Lung (tissue), 12 donors: ENCODE measurements around the gene SNX1. TPM values are rescaled to one million over a fixed set of nuclear protein-coding genes. Genes with fewer than 3 reads are reported as not detected.
A peak's percentile ranks its signal among the peaks of the same experiment; 100 is the strongest.

Experiments
- ATAC-seq: fragments of 200-7000 bp; cut with Tn5 transposase; one replicate; pipeline ENCODE4 v1.9.1; 2020; ENCODE audit warnings: moderate number of reproducible peaks; ENCODE audit not compliant: insufficient read depth, low FRiP score
- DNase-seq, 3 donors: peaks; one replicate each; pipeline ENCODE4 v3.0.0-alpha.2; 2013 to 2017
- H3K27ac ChIP-seq, 2 donors: one replicate each; pipeline ENCODE4 v1.5.1; 2013; ENCODE audit warnings: mild to moderate bottlenecking in 2 of 2, moderate library complexity in 2 of 2, control low read depth in 1 of 2, inconsistent platforms in 1 of 2, low read depth in 1 of 2, low read length in 1 of 2
- H3K27me3 ChIP-seq, 3 donors: one replicate each; pipeline ENCODE4 v1.5.1; 2013; ENCODE audit warnings: low read length in 2 of 3; ENCODE audit not compliant: control insufficient read depth in 3 of 3, insufficient read depth in 3 of 3
- H3K36me3 ChIP-seq, 4 donors: one replicate each; pipeline ENCODE4 v1.5.1; 2013; ENCODE audit warnings: low read length in 4 of 4, mild to moderate bottlenecking in 1 of 4, moderate library complexity in 1 of 4; ENCODE audit not compliant: control insufficient read depth in 4 of 4, insufficient read depth in 4 of 4
- H3K4me1 ChIP-seq, 5 donors: one replicate each; pipeline ENCODE4 v1.5.1; 2013; ENCODE audit warnings: low read length in 5 of 5, mild to moderate bottlenecking in 2 of 5, moderate library complexity in 1 of 5; ENCODE audit not compliant: control insufficient read depth in 5 of 5, insufficient read depth in 5 of 5
- H3K4me3 ChIP-seq: one replicate; pipeline ENCODE4 v1.5.1; 2013; ENCODE audit warnings: mild to moderate bottlenecking, control low read depth, moderate library complexity
- H3K9ac ChIP-seq, 2 donors: one replicate each; pipeline ENCODE4 v1.5.1; 2013; ENCODE audit warnings: low read length in 2 of 2, control low read depth in 1 of 2; ENCODE audit not compliant: insufficient read depth in 1 of 2
- H3K9me3 ChIP-seq, 4 donors: one replicate each; pipeline ENCODE4 v1.5.1; 2013; ENCODE audit warnings: low read length in 3 of 4, mild to moderate bottlenecking in 1 of 4, moderate library complexity in 1 of 4; ENCODE audit not compliant: control insufficient read depth in 4 of 4, insufficient read depth in 3 of 4
- CTCF ChIP-seq: IDR thresholded peaks from 2 replicates; pipeline ENCODE4 v1.5.1; 2012; ENCODE audit warnings: mild to moderate bottlenecking; ENCODE audit errors: control extremely low read depth, extremely low read depth
- WGBS, 2 donors: extraction: QIAGEN DNeasy Blood & Tissue Kit; methylation state at CpG; one replicate each; pipeline ENCODE4 v1.1.7; 2013; 5-methylcytosine and 5-hydroxymethylcytosine counted together
- polyA plus RNA-seq, 2 donors: library from polyadenylated mRNA; stranded (reverse); fragments of 200-250 nt; gene quantifications; one replicate each; pipeline ENCODE4 v1.2.1, GENCODE V29; 2013
- total RNA-seq, 2 donors: library from RNA; depleted of rRNA in 1 of 2; stranded (reverse); fragments of >200 nt in 1 of 2; gene quantifications; one replicate each; pipeline ENCODE4 v1.2.1, GENCODE V29; 2014 to 2021
- donor health status: control.
- donor health status: control.
- donor health status: Bipolar disorder and iron deficiency.
- donor health status: healthy.
- donor health status: DM: yes; HTN: yes; CAD: no.

The SNX1 gene
- total and polyA plus RNA-seq, 4 donors, result 70.6 to 169 (median 109) TPM

DNA sequence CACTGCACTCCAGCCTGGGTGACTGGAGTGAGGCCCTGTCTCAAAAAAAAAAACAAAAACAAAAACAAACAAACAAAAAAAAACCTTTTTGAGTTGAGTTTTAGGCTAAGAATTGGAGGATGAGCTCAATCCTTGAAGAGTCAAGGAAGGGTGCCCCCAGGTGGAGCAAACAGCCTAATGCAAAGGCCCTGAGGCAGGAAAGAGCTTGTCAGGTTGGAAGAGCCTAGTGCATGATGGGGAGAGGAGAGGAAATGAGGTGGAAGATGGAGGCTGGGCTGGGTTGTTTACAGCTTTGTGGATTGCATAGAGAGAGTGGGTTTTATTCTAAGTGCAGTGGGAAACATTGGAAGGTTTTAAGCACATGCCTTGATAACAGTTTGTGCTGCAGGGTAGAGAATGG lies 53.6 kb downstream of the SNX1 start:
- ATAC-seq, result no peak
- H3K36me3 ChIP-seq, result peaks cover 0 to 11% (median 0%) of the 10 kb centered on the region in 4 donors
- peaks cover 0 to 31% (median 11%) of the 10 kb centered on the region in 5 donors for H3K4me1 ChIP-seq
- peaks cover 0 to 3% (median 0%) of the 10 kb centered on the region in 4 donors for H3K9me3 ChIP-seq
- no peak overlapping the region for H3K9ac ChIP-seq
- no peak overlapping the region for H3K4me3 ChIP-seq
- peaks cover 0 to 5% (median 0%) of the 10 kb centered on the region in 3 donors for H3K27me3 ChIP-seq
- no peak overlapping the region for H3K27ac ChIP-seq
- no peak for DNase-seq
- TF ChIP-seq CTCF, result no peak

DNA sequence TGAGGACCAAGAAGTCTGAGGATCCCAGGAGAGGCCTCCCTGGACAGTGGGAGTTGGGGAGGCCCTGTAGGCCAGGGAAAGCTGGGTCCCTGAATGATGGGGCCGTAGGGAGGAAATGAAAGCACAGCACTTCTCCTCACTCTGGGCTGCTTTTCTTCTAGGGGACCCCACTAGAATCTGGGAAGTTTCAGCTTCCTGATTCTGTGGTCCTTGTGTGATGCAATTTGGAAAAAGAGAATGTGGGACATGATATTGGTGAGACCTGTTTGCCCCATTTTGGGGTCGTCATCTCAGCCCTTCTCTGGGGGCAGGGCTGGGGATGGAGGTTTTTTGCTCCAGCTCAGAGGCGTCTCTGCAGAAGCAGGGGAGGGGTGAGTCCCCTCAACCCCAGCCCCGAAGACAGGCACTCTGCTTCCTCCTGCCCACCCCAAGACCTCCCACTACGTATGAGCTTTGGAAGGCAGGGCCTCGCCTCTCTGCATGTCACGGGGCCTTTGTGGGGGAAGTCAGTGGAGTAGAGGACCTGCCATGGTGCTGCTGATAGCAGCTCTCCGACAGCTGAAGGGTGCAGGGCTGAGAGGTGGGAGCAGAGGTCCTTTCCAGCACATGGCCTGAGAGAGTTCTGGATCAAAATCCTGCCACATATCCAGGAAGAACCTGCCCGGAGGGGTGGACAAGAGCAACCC lies 54.3 kb downstream of the SNX1 start:
- no peak overlapping the region for H3K9ac ChIP-seq
- H3K4me1 ChIP-seq, result peaks cover 0 to 31% (median 11%) of the 10 kb centered on the region in 5 donors
- WGBS, 2 donors, result 38 to 65% methylated on average over 9 of the region's 9 CpGs
- peaks cover 0 to 5% (median 0%) of the 10 kb centered on the region in 3 donors for H3K27me3 ChIP-seq
- no peak overlapping the region for H3K27ac ChIP-seq
- ATAC-seq, result no peak
- no peak overlapping the region for H3K4me3 ChIP-seq
- peaks cover 0 to 10% (median 0%) of the 10 kb centered on the region in 4 donors for H3K36me3 ChIP-seq
- no peak for DNase-seq
- TF ChIP-seq CTCF, result no peak
- peaks cover 0 to 3% (median 0%) of the 10 kb centered on the region in 4 donors for H3K9me3 ChIP-seq

DNA sequence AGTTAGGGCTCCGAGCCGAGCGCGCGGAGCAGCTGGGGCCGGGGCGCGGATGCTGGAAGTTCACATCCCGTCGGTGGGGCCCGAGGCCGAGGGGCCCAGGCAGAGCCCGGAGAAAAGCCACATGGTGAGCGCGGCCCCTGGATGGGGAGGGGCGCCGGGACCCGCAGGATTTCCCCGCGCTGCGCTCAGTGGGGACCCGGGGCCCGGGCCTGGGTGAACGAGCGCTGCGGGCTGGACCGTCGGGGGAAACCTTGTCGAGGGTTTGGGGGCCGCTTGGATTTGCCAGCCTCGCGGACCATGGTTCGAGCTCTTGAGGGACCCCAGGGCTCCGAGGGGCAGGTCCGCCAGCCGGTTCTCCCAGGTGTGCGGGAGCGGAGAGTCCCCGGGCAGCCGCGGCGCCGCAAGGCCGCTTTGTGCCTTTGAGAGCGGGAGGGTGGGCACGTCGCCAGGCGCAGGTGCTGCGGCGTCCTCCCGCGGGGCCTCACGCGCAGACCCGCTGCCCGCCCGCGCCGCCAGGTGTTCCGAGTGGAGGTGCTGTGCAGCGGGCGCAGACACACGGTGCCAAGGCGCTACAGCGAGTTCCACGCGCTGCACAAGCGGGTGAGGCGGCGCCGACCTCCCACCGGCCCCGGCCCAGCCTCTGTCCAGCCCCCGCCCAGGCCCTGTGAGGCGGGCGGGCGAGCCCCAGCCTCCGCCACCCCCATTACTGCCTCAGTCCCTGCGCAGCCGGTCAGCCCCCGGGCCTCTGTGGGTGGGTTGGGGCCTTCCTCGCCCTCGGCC lies 56.1 kb downstream of the SNX1 start, which contains the start of gene SNX22:
TSS of gene SNX22 (plus strand) at position 5 of the 780 bp plus-strand sequence. CDS start at position 50, 45 bp downstream.
- no peak for ATAC-seq
- DNase-seq, result peak in 2 of 3 donors; percentile 25 to 32
- H3K27ac ChIP-seq, result no peak within 1 kb of the TSS

More for the DNA sequence above, 56.1 kb downstream of the SNX1 start, which contains the start of gene SNX22:
- H3K36me3 ChIP-seq, result peaks cover 7 to 19% (median 10%) of the 10 kb centered on the region in 4 donors
- 1 to 2% methylated on average over 70 to 83 of the region's 83 CpGs for WGBS, 2 donors
- H3K4me1 ChIP-seq, result peaks cover 0 to 18% (median 7%) of the 10 kb centered on the region in 5 donors
- H3K9ac ChIP-seq, result no peak within 1 kb of the TSS
- H3K27me3 ChIP-seq, result peaks cover 0 to 5% (median 0%) of the 10 kb centered on the region in 3 donors
- no peak for TF ChIP-seq CTCF
- H3K9me3 ChIP-seq, result peaks cover 0 to 3% (median 0%) of the 10 kb centered on the region in 4 donors
- peak within 1 kb of the TSS; percentile 22 for H3K4me3 ChIP-seq
